Effector memory CD4-positive, alpha-beta T cell (primary cell): ENCODE measurements around the gene PRRC2B.
"Not testable (repeated sequence)": the region's sequence is repeated elsewhere in the genome, so short reads cannot be mapped to it uniquely, and the experiment has no call there.

Experiments
- DNase-seq, 3 donors: peaks; one replicate each; pipeline ENCODE4 v3.0.0-alpha.2; 2020
- H3K27ac ChIP-seq: 2 replicates; pipeline ENCODE4 v1.7.0; 2013; ENCODE audit warnings: mild to moderate bottlenecking, low read length, moderate library complexity; ENCODE audit not compliant: insufficient read depth, poor library complexity, severe bottlenecking
- H3K27me3 ChIP-seq: replicated peaks from 2 replicates; pipeline ENCODE4 v1.7.0; 2013; ENCODE audit warnings: mild to moderate bottlenecking, low read length; ENCODE audit not compliant: insufficient read depth, control insufficient read depth, poor library complexity, severe bottlenecking
- H3K36me3 ChIP-seq: 2 replicates; pipeline ENCODE4 v1.7.0; 2013; ENCODE audit warnings: mild to moderate bottlenecking, low read length, moderate library complexity; ENCODE audit not compliant: control insufficient read depth, insufficient read depth
- H3K4me1 ChIP-seq: 2 replicates; pipeline ENCODE4 v1.7.0; 2013; ENCODE audit warnings: low read length, mild to moderate bottlenecking; ENCODE audit not compliant: control insufficient read depth, insufficient read depth, poor library complexity, severe bottlenecking
- H3K4me3 ChIP-seq: 2 replicates; pipeline ENCODE4 v1.7.0; 2013; ENCODE audit warnings: low read length, low read depth, mild to moderate bottlenecking; ENCODE audit not compliant: insufficient read depth, poor library complexity, severe bottlenecking
- H3K9me3 ChIP-seq: 2 replicates; pipeline ENCODE4 v1.7.0; 2013; ENCODE audit warnings: mild to moderate bottlenecking, low read length, moderate library complexity; ENCODE audit not compliant: control insufficient read depth

The PRRC2B gene

DNA sequence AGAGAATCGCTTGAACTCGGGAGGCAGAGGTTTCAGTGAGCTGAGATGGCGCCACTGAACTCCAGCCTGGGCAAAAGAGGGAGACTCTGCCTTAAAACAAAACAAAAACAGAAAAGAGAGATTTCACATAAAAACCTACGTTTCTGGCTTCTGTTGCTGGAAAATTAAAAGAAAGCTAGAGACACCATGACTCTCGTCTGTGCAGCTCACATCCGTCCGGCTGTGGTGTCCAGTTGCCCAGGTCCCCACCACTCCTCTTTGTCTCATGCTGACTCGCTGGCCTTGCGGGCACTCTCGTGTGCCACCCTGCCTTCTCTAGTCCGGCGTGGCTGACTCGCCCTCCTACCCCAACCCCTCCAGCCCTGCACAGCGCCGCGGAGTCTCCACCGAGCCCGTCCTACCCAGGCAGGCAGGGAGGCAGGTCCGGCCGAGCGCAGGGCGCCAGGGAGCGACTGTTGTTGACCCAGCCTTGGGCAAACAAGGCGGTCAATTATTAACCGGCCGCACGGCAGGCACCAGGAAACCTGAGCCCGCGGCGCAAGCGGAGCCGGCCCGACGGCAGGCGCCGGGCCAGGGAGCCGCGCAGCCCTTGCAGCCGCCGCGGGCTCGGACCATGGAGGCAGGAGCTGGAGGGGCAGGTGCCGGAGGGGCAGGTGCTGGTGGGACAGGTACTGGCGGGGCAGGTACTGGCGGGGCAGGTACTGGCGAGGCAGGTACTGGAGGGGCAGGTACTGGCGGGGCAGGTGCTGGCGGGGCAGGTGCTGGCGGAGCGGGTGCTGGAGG is 151.3 kb downstream of the PRRC2B start, which contains the start of gene PRRT1B:
Gene PRRT1B (plus strand): TSS at position 521 of the 783 bp plus-strand sequence. CDS start 93 bp downstream, at position 614.
- Histone ChIP-seq H3K27me3 (peaks cover 17% of the 10 kb centered on the region), H3K9me3 (peaks cover 5% of the 10 kb centered on the region), H3K36me3 (no peaks in the 10 kb centered on the region), H3K4me3 (peak within 1 kb of the TSS; percentile 50), H3K4me1 (peaks cover 11% of the 10 kb centered on the region), H3K27ac (no peak within 1 kb of the TSS)
- DNase-seq, result no peak

- Histone ChIP-seq H3K36me3 (no peaks in the 10 kb centered on the region), H3K4me3 (peak overlapping the region; percentile 50), H3K27ac (no peak overlapping the region), H3K4me1 (peaks cover 11% of the 10 kb centered on the region), H3K9me3 (peaks cover 5% of the 10 kb centered on the region), H3K27me3 (peaks cover 17% of the 10 kb centered on the region)
- no peak for DNase-seq
Measured at GRCh38 chr9:131545786-131546335, 152.0 kb downstream of the PRRC2B start.

DNA sequence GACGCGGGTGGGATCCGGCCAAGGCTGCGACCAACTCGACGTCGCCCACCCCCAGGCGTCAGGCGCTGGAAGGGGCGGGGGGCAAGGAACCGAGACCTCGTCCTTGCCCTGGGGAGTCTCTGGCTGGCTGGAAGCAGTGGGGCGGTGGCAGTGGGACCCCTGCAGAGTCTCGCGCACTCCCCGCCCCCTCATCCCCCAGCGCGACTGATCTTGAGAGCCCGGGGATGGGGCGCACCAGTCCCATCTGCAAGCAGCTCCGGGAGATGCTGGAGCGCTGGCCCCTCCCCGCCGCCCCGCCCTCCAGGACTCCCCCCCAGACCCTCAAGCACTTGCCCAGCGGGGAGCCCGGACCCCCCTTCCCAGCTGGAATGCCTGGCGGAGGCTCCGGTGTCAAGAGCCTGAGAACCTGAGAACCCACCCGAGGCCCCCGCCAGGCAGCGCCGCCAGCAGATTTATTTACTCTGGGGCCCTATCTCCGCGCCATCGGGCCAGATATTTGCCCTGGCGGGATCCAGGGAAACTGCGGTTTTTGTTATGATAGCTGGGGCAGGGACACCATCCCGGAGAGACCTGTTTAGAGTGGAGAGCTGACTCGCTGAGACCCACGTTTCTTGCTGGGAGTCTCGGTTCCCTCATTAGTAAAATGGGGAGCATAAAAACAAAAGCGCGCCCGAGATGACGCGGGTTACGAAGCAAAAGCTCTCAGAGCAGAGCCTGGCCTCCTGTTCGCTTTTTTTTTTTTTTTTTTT is 152.6 kb downstream of the PRRC2B start:
- H3K36me3 ChIP-seq, result no peaks in the 10 kb centered on the region
- H3K4me3 ChIP-seq, result peak overlapping the region; percentile 50
- H3K27me3 ChIP-seq, result peaks cover 17% of the 10 kb centered on the region
- H3K27ac ChIP-seq, result no peak overlapping the region
- DNase-seq, result no peak
- peaks cover 11% of the 10 kb centered on the region for H3K4me1 ChIP-seq
- peaks cover 5% of the 10 kb centered on the region for H3K9me3 ChIP-seq

GRCh38 chr9:131549186-131549585 is 155.3 kb downstream of the PRRC2B start:
- not testable (repeated sequence) for H3K4me3 ChIP-seq, H3K36me3 ChIP-seq, H3K9me3 ChIP-seq, DNase-seq, H3K27ac ChIP-seq
- H3K4me1 ChIP-seq, result peaks cover 11% of the 10 kb centered on the region
- peaks cover 25% of the 10 kb centered on the region for H3K27me3 ChIP-seq
